Transverse colon (tissue), 4 donors: Measurements from ENCODE around the gene SNTG2.

Experiments
- EP300 ChIP-seq: sonication (generic); formaldehyde crosslinking; IDR thresholded peaks from one replicate; pipeline ENCODE4 v1.6.1; 2017; ENCODE audit warnings: antibody characterized with exemption, low read depth
- POLR2A ChIP-seq: fragments of 450-650 bp; IDR thresholded peaks from one replicate; pipeline ENCODE4 v1.6.1; 2016; ENCODE audit warnings: antibody characterized with exemption, mild to moderate bottlenecking, moderate library complexity
- POLR2AphosphoS5 ChIP-seq, 3 donors: sonication (generic); formaldehyde crosslinking; IDR thresholded peaks; one replicate each; pipeline ENCODE4 v1.6.1; 2016; ENCODE audit warnings: antibody characterized with exemption in 3 of 3
- TF ChIP-seq, protein P1 (sequence below), 5 experiments: fragments of 200-600 bp in 3 of 5; fragments of 450-650 bp in 2 of 5; sonication (generic) in 3 of 5; IDR thresholded peaks; 1 replicate in 2 of 5; 2 replicates in 3 of 5; pipeline ENCODE4 v1.5.1; 2016 to 2017; ENCODE audit warnings: antibody characterized with exemption in 5 of 5, inconsistent platforms in 3 of 5, mild to moderate bottlenecking in 2 of 5, moderate library complexity in 1 of 5

DNA sequence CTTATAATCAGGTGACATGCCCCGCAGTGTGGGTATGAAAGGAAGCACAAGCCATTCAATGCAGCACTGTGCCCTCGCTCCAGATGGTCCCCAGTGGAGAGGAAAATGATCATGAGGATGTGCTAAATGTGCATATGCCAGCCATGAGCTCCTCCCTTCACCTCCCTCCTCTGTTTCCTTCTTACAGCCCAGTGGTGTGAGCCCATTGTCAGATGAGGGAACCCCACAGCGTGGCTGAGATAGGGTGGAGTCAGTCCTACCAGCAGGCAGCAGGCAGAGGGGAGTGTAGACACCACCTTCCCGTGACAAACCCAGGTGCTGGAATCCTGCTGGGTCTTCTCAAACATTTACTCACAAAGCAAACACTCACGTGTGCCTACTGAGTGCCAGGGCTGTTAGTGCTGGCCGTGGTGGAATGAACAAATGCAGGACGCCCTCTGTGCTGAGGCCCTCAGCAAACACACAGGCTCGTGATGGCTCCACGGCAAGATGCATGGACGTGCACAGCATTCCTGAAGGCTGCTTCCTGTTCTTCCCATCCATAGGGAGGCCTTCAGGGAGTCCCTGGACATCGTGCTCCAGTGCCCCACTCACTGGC lies 280.9 kb downstream of the SNTG2 start:
- TF ChIP-seq, protein P1, sequence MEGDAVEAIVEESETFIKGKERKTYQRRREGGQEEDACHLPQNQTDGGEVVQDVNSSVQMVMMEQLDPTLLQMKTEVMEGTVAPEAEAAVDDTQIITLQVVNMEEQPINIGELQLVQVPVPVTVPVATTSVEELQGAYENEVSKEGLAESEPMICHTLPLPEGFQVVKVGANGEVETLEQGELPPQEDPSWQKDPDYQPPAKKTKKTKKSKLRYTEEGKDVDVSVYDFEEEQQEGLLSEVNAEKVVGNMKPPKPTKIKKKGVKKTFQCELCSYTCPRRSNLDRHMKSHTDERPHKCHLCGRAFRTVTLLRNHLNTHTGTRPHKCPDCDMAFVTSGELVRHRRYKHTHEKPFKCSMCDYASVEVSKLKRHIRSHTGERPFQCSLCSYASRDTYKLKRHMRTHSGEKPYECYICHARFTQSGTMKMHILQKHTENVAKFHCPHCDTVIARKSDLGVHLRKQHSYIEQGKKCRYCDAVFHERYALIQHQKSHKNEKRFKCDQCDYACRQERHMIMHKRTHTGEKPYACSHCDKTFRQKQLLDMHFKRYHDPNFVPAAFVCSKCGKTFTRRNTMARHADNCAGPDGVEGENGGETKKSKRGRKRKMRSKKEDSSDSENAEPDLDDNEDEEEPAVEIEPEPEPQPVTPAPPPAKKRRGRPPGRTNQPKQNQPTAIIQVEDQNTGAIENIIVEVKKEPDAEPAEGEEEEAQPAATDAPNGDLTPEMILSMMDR (IDR thresholded peaks at IDR 0.05): no peak
- TF ChIP-seq POLR2A: no peak
- TF ChIP-seq EP300: no peak
- no peak for TF ChIP-seq POLR2AphosphoS5 (IDR thresholded peaks at IDR 0.05)
